HG03135 (cell line): ENCODE results near the gene HSD11B1L.

ENCODE experiments used
- ATAC-seq: cut with Tn5 transposase; IDR thresholded peaks from one replicate; pipeline ENCODE4 v1.9.1; 2021; ENCODE audit warnings: mild to moderate bottlenecking, moderate library complexity; ENCODE audit not compliant: unreplicated experiment

The HSD11B1L gene, protein sequence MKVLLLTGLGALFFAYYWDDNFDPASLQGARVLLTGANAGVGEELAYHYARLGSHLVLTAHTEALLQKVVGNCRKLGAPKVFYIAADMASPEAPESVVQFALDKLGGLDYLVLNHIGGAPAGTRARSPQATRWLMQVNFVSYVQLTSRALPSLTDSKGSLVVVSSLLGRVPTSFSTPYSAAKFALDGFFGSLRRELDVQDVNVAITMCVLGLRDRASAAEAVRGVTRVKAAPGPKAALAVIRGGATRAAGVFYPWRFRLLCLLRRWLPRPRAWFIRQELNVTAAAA

DNA sequence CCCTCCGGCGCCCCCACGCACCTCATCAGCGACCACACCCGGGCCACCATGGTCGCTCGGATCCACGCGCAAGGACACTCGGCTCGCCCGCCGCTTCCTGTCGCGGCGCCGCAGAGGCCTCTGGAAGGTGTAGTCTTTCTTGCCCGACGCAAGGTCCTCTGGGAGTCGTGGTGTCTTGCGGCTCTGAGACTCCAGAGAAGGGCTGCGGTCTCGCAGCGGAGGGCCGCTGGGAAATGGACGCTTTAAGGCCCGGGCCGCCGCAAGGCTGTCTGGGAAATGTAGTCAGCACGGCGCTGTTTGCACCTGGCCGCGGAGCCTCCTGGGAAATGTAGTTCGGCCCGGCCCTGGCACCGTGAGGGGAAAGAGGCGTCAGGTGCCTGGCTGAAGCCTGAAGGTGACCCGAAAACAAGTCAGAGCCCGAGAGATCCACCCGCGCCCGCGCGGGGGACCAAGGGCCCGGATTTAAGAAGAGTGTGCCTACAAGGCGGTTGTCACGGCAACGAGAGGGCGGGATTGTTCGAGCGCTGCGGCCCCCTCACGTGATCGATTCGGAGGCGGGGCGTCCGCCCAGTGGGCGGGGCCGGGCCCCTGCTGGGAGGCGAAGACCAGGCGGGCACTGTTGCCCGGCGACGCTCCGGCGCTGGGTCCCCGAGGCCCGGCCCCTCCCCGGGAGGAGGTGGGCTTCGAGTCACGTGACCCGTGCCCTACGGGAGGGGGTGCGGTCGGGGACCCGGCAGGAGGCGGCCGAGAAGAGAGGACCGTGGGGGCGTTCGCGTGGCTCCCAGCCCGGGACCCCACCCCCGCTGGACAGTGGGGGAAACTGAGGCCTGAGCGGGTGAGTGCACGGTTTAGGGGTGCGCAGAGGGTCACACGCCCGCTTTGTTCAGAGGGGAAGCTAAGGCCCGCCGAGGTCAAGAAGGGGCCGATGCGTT lies at the start of gene HSD11B1L, which contains the start of gene MICOS13:
Gene HSD11B1L, plus strand, starts transcription at position 591 of the 932 bp plus-strand sequence. CDS start 3,806 bp downstream, outside the sequence.
Gene MICOS13, minus strand, starts transcription at position 80 of the 932 bp plus-strand sequence. Its CDS starts 30 bp downstream, at position 50.
- peak; percentile 88 for ATAC-seq

DNA sequence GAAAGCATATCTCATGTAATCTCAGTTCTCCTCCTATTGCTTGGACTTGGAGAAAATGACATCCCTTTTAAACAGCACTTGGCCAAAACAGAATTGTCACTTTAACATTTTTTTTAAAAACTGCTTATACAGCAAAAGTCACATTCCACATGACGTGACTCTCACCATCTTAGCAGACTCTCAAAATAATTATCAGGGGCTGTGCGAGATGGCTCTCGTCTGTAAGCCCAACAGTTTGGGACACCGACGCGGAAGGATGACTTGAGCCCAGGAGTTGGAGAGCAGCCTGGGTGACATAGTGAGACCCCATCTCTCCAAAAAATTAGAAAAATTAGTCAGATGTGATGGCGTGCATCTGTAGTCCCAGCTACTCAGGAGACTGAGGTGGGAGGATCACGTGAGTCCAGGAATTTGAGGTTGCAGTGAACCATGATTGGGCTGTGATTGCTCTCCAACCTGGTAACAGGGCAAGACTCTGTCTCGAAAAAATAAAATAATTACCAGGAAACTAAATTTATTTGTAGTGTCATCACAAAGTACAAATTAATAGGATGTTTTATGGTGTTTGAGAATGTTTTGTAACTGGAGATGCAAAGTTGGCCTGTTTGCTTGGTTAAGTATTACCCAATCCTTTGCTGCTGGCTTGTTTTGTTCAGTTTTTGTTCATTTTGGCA lies 49.1 kb upstream of the HSD11B1L start:
- ATAC-seq, result no peak

DNA sequence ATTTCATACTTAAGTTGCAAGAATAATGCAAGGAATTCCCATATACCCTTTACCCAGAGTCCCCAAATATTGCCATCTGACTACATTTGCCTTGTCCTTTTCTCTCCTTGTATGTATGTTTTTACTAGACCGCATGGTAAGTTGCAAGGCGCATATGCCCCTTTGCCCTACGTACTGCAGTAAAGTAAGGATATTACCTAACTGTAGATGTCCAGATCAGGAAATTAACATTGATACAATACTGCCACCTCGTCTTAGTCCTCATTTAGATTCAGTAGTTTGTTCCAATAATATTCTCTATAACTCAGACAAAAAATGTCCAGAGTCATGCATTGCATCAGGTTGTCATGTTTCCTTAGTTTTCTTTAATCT lies 48.6 kb upstream of the HSD11B1L start:
- ATAC-seq, result no peak

DNA sequence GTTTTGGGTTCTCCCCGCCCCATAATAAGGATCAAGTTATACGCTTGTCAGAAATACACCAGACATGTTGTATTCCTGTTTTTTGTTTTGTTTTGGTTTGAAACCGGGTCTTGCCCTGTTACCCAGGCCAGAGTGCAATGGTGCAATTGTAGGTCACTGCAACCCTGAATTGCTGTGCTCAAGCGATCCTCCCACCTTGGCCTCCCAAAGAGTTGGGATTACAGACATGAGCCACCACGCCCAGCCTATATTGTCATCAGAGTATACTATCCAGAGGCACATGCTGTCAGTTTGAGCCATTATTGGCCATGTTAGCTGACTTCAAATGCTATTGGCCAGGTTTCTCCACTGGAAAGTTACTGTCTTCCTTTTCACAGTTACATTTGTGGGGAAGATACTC lies 48.2 kb upstream of the HSD11B1L start:
- ATAC-seq, result no peak

DNA sequence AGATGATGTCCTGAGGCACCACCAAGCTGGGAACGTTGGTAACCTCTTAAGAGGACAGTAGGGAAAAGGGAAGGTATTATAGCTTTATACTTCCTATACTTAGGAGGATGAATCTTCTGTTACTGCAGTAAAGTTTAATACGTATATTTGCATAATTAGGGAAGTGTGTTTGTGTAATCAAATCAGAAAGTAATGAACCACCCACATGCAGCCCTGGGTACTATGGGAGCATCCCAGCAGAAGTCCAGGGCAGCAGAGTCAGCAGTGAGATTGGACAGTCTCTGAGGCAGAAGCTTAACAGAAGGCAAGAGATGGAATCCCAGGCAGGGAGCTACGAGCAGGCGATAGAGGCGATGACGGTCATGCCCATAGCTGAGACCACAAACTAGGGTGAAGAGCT lies 45.4 kb upstream of the HSD11B1L start:
- ATAC-seq, result no peak

DNA sequence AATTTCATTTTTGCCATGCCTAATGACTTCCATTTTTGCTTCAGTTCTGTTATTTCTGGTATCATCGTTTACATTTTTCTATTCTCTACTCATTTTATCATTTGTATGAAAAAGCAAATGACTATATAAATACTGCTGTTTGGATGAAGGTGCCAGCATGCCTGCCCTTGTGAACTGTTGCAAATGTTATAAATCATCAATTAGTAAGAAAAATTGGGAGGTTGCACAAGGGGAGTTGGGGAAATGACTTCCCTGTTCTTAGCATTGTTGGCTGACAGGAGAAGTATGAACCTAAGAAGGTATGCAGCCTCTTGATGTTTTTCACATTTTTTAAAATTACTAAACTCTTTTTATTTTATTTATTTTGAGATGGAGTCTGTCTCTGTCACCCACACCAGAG lies 42.9 kb upstream of the HSD11B1L start:
- no peak for ATAC-seq

DNA sequence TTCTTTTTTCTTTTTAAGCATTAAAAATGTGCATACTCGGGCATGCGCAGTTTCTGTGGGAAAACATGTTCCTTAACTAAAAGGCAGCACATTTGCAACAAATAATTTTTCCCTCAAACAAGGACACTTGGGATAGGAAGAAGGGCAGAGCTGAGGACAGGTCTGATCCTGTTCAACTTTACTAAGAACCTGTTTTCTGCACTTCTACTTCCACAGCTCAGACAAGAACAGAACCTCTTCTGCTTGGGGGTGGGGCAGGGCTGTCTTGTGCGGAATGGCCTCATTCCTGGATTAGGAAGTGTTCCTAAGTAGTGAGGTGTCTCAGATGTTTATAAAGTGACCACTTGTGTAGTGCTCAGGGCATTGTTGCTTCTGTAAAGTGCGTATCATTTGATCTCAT lies 39.7 kb upstream of the HSD11B1L start:
- no peak for ATAC-seq

DNA sequence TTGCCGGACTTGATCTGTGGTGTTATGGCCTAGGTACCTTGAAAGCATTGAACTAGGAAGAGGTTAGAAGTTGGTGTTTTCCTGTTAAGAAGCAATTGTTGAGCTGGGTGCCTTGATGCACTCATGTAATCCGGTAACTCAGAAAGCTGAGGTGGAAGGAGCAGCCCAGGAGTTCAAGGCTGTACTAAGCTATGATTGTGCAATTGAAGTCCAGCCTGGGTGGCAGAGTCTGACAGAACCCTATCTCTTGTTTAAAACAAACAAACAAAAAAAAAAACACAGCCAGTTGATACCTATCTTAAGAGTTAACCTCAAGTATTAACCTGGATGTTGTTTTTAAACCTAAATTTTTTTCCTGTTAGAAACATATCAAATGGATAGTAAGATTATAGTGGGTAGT lies 38.6 kb upstream of the HSD11B1L start:
- no peak for ATAC-seq

DNA sequence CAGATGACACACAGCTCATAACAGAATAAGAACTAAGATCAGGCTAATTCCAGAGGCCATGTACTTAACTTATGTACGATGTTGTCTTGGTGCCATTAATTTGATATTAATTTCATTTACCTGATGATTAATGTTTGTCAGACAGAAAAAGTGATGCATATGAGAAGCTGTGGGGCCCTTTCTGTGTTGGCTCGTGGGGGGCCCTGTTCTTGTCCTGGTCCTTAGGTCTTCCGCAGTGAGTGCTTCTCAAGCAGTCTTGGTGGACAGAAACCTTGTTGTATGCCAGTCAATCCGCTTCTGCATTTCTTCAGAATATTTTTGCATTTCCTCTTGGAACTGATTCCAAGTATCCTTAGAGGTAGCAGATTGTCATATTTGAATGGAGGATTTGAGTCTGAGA lies 37.8 kb upstream of the HSD11B1L start:
- no peak for ATAC-seq

DNA sequence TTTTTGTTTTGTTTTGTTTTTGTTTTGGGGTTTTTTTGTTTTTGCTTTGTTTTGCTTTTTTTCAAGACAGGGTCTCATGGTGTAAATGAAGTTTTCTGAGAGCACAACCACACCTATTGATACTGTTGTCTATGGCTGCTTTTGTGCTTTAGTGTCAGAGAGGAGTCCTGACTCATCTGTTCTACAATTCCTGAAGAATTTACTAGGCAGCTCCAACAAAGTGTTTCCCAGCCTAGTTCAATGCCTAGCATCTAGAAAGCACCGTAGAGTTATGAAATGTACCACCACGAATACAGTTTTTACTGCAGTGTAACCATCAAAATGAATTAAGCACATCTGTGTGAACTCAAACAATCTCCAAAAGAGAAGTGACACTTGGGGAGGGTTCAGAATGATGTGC lies 36.8 kb upstream of the HSD11B1L start:
- ATAC-seq, result no peak

DNA sequence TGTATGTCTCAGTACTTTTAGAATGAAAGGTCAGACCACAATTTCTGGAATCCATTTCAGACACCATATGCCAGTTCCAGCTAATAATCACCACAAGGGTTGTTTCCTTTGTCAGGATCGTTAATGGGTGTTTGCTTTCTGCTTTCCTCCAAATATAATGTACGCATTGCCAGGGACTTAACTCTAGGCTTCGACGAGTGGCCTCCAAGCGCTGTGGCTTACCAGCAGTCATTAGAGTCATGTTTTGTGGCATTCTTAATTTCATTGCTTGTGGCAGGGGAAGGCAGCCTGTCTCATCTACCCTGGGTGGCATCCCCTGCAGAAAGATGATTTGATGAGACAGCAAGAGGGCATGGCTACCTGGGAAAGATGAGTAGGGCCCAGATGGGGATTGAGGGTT lies 35.4 kb upstream of the HSD11B1L start:
- ATAC-seq, result no peak

DNA sequence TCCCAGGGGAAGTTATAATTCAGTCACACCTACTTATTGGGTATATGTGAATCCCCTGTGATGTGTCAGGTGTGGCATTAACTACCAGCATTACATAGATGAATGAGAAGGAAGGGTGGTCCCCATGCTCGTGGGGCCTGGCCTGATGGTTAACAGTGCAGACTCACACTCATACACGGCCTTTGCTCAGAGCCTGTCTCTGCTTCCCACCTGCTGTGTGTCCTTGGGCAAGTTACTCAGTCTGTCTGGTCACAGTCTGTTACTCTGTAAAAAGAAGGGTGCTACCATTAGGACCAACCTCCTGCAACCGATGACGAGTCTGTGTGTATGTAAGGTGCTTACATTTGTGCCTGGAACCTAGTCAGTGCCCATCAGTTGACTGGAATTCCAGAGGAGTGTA lies 34.1 kb upstream of the HSD11B1L start:
- ATAC-seq, result no peak

DNA sequence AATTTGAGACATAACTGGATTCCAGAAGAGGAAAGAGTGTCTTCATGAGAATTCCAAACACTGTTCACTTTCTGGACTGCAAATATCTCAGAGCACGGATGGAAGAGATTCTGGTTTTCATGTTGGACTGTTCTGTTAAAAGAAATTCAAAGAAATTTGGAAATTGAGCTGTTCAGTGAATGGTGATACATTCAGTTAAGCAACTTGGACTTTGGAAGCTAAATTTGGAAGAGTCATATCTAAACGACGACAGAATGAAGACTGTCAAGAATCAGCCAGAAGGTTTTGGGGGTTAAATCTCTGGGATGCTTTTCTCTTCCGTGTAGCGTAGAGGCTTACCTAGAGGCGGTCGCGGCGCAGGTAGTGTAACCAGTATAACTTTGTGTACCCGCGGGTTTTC lies 32.4 kb upstream of the HSD11B1L start:
- ATAC-seq, result no peak

DNA sequence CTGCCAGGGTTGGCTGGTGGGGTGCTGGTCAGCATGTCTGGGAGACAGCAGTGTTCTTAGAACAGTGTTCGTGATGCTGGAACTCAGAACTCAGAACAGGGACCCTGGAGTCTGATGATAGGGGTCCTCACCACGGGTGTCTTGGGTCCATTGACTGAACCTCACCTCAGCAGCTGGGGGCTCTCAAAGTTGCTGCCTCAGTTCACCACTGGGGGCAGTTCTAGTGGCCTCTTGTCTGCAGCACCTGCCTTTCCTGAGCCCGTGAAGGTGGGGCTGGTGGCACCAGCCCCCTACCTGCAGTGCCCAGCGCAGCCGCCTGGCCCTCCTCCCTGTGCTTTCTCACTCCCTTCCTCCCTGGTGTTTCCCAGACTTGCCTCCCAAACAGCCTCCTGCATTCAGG lies 29.5 kb upstream of the HSD11B1L start:
- ATAC-seq, result no peak

DNA sequence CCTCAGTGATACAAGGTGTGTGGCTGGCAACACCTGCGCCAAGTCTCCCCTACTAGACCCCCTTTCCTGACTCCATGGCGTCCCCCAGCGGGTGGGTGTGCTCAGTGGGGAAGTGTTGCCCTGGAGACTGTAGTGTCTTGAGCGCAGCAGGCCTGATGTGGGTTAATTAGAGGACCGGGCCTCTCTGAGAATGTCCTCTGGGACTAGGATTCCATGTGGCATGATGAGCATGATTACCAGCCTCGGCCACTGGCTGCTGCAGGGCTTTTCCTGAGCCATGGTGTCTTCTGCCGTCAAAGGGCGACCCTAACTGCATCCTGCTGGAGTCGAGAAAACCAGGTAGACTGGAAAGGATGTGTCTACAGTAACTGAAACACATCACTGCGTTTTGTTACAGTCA lies 28.6 kb upstream of the HSD11B1L start:
- ATAC-seq, result no peak

DNA sequence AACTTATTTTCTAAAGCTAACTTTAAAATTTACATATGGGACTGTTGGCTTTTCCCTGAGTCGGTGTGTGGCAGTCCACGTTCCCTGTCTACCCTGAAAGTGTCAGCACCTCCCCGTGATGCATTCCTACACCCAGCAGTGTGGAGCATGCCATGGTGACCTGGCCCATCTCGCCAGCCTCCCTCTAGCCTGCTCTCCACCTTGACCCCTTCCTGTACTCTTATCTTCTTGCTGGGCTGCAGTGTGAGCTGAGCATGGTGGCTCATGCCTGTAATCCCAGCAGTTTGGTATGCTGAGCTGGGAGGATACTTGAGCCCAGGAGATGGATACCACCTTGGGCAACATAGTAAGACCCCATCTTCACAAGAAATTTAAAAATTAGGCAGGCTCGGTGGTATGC lies 25.9 kb upstream of the HSD11B1L start:
- ATAC-seq, result no peak

DNA sequence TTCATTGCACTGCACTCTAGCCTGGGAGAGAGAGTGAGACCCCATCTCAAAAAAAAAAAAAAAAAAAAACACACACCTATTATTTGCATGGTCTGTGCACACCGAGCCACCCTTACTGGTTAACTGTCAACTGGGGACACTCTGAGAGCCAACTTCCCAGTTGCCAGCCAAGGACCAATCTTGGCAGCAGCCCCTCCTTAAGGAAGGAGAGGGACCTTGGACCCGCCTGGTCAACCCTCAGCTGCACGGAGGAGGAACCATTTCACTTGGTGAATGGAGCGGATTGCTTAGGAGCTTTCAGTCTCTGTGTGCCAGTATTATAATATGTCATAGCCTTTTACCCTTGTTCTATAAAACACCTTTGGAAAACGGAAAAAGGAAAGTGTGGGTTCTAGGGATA lies 25.4 kb upstream of the HSD11B1L start:
- ATAC-seq, result no peak

DNA sequence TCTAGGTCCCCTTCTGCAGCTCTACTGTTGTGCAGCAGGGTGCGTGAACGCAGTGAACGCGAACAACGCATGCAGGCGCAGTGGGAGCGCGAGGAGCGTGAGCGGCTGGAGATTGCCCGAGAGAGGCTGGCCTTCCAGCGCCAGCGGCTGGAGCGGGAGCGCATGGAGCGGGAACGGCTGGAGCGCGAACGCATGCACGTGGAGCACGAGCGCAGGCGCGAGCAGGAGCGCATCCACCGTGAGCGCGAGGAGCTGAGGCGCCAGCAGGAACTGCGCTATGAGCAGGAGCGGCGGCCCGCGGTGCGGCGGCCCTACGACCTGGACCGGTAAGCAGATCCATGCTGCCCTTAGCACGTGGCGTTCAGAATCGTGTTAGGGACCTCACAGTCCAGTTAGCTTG lies 19.3 kb upstream of the HSD11B1L start:
- ATAC-seq, result no peak

DNA sequence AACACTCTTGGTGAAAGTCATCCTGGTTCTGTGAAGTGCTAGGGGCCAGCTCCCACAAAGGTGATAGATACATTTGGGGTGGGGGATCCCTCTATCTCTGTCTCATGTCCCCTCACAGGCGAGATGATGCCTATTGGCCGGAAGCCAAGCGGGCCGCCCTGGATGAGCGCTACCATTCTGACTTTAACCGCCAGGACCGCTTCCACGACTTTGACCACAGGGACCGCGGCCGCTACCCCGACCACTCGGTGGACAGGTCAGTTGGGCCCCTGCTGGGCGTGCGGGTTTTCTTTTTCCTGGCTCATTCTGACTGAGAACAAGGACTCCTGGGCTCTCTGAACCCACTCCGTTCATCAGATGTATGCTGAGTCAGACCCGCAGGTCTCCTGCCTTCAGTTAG lies 16.9 kb upstream of the HSD11B1L start:
- no peak for ATAC-seq

DNA sequence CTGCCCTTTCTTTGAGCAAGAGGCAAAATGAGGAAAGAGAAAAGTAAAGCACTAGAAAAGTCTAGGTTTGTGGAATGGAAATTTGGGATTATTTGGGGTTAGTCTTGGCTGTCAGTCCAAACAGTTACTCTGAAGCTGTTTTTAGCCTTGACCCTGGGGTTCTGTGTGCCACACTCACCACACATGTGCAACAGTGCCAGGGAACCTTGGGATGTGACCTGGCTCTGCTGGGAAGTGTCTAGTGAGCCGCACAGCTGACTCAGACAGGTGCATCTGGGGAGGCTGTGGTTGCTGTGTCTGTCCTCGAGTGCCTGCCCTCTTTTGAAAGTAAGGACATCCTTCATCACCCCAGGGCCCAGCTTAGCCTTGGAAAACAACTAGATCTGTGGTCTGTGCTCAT lies 16.3 kb upstream of the HSD11B1L start:
- ATAC-seq, result no peak

DNA sequence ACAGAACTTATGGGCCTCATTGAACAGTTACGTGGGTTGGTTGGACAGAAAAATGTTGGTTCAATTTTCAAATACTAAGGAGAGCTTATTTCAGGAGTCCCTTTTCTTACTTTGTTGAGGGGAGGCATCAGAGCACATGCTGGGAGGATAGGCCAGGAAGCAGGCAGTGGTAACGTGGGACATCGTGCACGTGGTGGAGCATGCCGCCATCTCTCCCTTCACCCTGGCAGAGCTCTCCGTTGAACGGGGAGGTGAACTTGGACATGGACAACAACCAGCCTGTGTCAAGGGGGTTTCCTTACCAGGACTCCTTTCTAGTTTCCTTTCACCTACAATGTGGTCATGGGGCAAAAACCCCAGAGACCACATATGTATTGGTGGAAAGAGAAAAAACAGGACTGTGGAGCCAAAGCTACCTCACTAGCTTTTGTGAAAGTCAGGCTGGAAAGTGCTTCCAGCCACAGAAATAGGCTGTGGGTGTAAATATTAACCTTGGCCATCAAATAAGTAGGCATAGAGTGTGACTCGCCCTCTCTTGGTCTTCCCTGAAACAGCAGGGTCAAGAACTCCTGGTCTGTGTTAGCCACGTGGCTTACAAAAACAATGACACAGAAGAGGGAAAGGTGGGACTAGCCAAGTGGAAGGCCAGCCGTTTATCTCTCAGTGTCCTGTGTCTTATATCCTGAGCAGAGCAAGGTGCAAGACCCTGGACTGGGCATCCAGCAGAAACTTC lies 14.9 kb upstream of the HSD11B1L start:
- no peak for ATAC-seq
